Body of pancreas (tissue), 4 donors: ENCODE data around the gene FAM193A.

Experiments
- CTCF ChIP-seq, 7 experiments: fragments of 450-650 bp in 4 of 7; fragments of 200-600 bp in 3 of 7; sonication (generic) in 3 of 7; IDR thresholded peaks; one replicate each; pipeline ENCODE4 v1.5.1; 2016 to 2019; ENCODE audit warnings: antibody characterized with exemption in 7 of 7
- POLR2A ChIP-seq, 3 donors: fragments of 450-650 bp; IDR thresholded peaks; one replicate each; pipeline ENCODE4 v1.6.1; 2016; ENCODE audit warnings: antibody characterized with exemption in 3 of 3, mild to moderate bottlenecking in 2 of 3

DNA sequence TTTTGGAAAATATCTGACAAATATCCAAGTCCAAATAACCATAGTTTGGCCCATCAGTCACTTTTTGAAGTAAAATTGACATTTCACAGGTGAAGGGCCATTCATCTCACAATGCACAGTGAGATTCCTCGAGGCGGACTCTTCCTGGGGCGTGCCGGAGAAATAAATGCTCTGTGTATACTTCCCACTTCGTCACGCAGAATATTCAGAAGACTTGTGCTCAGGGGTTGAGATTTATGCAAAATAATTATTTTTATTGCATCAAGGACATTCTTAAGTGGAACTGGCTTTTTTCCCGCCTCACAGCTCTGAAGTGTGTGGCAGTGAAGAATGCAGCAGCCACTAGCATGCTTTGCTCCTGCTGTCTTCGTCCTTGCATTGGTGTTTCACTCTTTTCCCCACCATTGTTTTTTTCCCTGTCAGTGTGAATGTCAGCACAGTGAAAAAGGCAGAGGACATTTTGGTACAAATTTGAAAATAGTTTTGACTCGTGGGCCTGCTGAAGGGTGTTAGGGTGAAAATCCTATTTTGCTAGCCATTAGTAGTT, 70.6 kb downstream of the FAM193A start:
- TF ChIP-seq CTCF (IDR thresholded peaks at IDR 0.05): no peak
- no peak for TF ChIP-seq POLR2A (IDR thresholded peaks at IDR 0.05)
